Measurements from ENCODE around the gene USP25.

USP25 gene

GRCh38 chr21:15870819-15871218 lies 141.0 kb downstream of the USP25 start:
- TF ChIP-seq, protein P1, sequence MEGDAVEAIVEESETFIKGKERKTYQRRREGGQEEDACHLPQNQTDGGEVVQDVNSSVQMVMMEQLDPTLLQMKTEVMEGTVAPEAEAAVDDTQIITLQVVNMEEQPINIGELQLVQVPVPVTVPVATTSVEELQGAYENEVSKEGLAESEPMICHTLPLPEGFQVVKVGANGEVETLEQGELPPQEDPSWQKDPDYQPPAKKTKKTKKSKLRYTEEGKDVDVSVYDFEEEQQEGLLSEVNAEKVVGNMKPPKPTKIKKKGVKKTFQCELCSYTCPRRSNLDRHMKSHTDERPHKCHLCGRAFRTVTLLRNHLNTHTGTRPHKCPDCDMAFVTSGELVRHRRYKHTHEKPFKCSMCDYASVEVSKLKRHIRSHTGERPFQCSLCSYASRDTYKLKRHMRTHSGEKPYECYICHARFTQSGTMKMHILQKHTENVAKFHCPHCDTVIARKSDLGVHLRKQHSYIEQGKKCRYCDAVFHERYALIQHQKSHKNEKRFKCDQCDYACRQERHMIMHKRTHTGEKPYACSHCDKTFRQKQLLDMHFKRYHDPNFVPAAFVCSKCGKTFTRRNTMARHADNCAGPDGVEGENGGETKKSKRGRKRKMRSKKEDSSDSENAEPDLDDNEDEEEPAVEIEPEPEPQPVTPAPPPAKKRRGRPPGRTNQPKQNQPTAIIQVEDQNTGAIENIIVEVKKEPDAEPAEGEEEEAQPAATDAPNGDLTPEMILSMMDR (IDR thresholded peaks at IDR 0.05; ENCODE audit: insufficient read depth, missing control alignments) = no peak
- DNase-seq (ENCODE audit: insufficient read length, low spot score) (no peak), FAIRE-seq (no peak)

DNA sequence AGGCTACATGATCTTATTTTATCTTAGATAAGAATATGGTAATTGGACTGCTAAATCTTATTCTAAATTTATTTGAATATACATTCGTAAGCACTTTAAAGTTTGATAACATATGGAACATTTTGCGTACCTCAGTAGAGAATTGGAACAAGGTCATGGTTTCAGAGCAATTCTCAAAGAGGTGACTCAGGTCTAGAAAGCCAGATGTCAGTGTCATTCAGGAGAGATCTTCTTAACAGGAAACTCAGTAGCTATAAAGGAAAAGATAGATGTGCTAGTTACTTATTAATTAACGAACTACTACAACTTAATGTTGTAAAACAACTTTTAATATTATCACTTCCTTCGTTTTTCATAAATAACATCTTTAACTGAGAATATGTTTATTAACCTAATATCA lies 142.5 kb downstream of the USP25 start:
- TF ChIP-seq, protein P1 (IDR thresholded peaks at IDR 0.05; ENCODE audit: insufficient read depth, missing control alignments) = no peak
- FAIRE-seq = no peak
- DNase-seq (ENCODE audit: insufficient read length, low spot score) = no peak

DNA sequence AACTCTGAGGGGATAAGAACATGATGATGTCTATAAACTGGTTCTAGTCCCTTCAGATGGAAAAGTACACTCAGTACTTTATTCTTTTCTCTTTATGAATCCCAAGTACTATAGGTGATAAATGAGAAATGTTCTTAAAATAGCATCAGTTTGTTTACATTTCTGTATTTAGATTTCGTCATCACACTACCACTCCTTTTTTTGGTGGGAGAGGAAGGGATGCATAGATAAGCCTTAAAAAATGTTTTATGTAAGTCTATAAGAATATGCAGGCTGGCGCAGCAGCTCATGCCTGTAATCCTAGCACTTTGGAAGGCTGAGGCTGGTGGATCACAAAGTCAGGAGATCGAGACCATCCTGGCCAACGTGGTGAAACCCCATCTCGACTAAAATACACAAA lies 144.8 kb downstream of the USP25 start:
- FAIRE-seq = no peak
- no peak for DNase-seq (ENCODE audit: insufficient read length, low spot score)
- TF ChIP-seq, protein P1 (IDR thresholded peaks at IDR 0.05; ENCODE audit: insufficient read depth, missing control alignments) = no peak

GRCh38 chr21:15875286-15875685 lies 145.5 kb downstream of the USP25 start:
- FAIRE-seq = no peak
- TF ChIP-seq, protein P1 (IDR thresholded peaks at IDR 0.05; ENCODE audit: insufficient read depth, missing control alignments) = no peak
- DNase-seq (ENCODE audit: insufficient read length, low spot score) = no peak

GRCh38 chr21:15893902-15894301 lies 164.1 kb downstream of the USP25 start:
- DNase-seq (ENCODE audit: insufficient read length, low spot score) (no peak), FAIRE-seq (no peak)
- TF ChIP-seq, protein P1 (IDR thresholded peaks at IDR 0.05; ENCODE audit: insufficient read depth, missing control alignments) = no peak

GRCh38 chr21:15894596-15894995 lies 164.8 kb downstream of the USP25 start:
- FAIRE-seq = no peak
- no peak for DNase-seq (ENCODE audit: insufficient read length, low spot score)
- TF ChIP-seq, protein P1 (IDR thresholded peaks at IDR 0.05; ENCODE audit: insufficient read depth, missing control alignments) = peak; percentile 58

GRCh38 chr21:15895142-15896106 lies 165.6 kb downstream of the USP25 start:
- no peak for DNase-seq (ENCODE audit: insufficient read length, low spot score)
- TF ChIP-seq, protein P1 (IDR thresholded peaks at IDR 0.05; ENCODE audit: insufficient read depth, missing control alignments) = no peak
- no peak for FAIRE-seq
